ENCODE measurements around the gene GZMA.
"Not testable (repeated sequence)": the region's sequence is repeated elsewhere in the genome, so short reads cannot be mapped to it uniquely, and the experiment has no call there.

GZMA gene

GRCh38 chr5:55102348-55102747 lies at the start of gene GZMA:
Gene GZMA (plus strand): TSS chr5:55102646. CDS start chr5:55102683, 37 bp downstream.
- no peak for DNase-seq (ENCODE audit: low read depth)

DNA sequence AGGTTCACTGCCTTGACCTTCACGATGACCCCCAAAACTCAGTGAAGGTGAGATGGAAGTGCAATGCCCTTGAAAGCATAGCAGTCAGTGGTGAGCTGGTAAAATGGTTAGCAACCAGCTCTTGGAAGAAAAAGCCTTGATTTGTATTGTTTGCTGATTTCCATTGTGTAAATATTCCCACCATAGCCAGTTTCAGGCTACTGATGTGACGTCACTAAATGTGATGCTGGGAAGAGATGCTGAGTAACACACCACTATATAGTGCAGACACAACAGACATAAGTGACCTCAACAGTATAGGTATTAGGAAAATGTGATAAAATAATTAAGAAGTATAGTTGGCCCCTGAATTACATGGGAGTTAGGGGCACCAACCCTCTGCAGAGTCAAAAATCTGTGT lies 47.3 kb upstream of the GZMA start:
- no peak for DNase-seq (ENCODE audit: low read depth)

- no peak for DNase-seq (ENCODE audit: low read depth)
Measured at GRCh38 chr5:55062039-55062779, 40.2 kb upstream of the GZMA start.

DNA sequence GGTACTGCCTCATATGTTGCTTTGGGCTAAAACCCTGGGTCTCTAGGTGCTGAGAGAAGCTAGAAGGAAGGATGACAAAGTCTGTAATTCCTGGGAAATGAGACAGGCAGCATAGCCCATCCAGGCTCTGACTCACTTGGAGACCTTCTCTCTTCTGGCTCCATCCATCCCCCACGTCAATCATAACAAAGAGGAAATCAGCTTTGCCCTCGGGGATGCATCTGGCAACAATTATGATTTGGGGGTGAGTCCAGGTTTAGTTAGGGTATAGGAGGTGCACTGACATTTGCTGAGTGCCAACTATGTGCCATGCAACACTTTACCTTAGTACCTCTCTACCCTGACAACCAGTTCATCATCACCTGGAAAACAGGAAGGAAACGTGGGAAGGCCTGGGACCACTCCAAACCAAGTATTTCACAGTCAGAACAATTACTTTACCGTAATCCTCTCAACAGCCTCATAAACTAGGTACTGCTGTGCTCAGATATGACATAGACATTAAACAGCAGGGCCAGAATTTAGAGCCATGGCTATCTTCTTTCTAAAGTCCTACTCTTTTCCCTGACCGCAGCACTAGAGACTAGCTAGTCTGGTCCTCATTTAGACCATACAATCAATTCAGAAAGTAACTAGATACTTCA lies 39.1 kb upstream of the GZMA start:
- DNase-seq (ENCODE audit: low read depth), result peak; percentile 18

- peak; percentile 10 for DNase-seq (ENCODE audit: low read depth)
Measured at GRCh38 chr5:55063899-55064298, 38.5 kb upstream of the GZMA start.

GRCh38 chr5:55064523-55064922 lies 37.9 kb upstream of the GZMA start:
- no peak for DNase-seq (ENCODE audit: low read depth)

DNA sequence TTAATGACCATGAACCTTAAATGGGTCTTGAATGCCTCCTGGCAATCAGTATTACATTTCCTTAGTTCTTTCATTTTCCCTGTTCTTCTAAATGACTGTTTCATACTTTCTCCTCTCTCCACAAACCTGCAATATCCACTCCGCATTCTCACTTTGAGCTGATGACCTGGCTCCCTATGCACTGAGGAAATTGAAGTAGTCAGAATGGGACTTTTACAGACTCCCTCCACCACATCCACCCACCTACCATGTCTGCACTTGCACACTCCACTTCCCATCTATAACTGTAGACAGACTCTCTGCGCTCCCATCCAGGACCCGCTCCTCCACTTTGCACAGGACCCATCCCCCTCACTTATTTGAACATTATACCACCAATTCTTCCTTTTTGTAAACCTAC lies 36.2 kb upstream of the GZMA start:
- no peak for DNase-seq (ENCODE audit: low read depth)

DNA sequence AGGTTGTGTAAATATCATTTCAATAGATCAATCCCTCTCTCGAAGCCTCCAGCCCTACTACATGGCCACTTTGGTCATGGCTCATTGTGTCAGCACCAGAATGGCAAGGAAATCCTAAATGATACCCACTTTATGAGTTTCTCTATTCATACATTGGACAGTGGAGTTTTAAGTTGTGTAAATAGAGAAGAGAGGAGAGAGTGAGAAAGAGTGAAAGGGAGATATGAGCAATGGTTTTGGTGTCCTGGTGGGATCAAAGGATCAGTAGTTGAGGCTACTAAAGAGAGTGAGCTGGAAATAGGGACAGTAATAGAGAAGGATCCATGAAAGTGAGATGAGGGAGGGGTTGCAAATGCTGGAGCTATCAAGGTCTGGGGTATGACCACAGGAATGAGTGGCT lies 31.5 kb upstream of the GZMA start:
- no peak for DNase-seq (ENCODE audit: low read depth)

GRCh38 chr5:55071413-55071812 lies 31.0 kb upstream of the GZMA start:
- DNase-seq (ENCODE audit: low read depth), result no peak

GRCh38 chr5:55072666-55073065 lies 29.8 kb upstream of the GZMA start:
- no peak for DNase-seq (ENCODE audit: low read depth)

- no peak for DNase-seq (ENCODE audit: low read depth)
Measured at GRCh38 chr5:55073211-55073610, 29.2 kb upstream of the GZMA start.

DNA sequence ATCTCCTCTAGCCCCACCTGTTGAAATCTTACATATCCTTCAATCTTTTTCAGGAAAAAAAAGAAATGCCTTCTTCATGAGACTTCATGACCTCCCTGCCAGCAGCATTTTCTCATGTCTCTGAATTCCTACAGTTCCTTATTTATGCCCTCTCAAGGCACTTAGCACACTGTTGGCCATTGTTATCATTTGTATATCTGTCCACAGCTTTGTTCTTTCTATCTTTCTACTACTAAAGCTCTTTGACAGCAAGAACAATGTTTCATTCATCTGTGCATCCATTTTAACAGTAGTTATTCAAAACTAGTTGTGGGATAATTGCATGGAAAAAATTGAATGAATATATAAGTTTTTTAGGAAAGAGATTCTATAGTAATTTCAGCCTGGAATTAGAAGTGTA lies 20.9 kb upstream of the GZMA start:
- DNase-seq (ENCODE audit: low read depth), result no peak

- DNase-seq (ENCODE audit: low read depth), result not testable (repeated sequence)
Measured at GRCh38 chr5:55089301-55089700, 13.1 kb upstream of the GZMA start.

DNA sequence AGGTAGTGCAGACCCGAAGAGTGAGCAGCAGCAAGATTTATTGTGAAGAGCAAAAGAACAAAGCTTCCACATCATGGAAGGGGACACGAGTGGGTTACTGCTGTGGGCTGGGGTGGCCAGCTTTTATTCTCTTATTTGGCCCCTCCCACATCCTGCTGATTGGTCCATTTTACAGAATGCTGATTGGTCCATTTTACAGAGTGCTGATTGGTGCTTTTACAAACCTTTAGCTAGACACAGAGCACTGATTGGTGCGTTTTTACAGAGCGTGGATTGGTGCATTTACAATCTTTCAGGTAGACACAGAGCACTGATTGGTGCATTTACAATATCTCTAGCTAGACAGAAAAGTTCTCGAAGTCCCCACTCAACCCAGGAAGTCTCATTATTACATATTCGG lies 11.4 kb upstream of the GZMA start:
- not testable (repeated sequence) for DNase-seq (ENCODE audit: low read depth)

DNA sequence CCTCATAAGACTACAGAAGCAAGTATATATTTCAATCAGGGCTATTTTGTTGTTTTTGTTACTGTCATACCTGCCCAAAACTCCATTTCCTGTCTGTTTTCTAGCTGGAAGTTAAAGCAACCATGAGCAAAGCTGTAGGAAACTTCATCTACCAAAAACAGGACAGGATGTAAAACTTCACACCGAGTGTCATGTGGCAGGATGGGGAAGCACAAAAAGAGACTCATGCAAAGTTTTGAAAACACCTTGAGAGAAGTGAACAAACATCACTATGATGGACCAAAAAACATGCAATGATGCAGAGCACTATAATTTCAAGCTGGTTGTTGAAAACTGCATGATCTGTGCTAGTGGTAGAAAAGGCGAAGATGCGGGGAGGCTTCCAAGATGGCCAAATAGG lies 6.3 kb upstream of the GZMA start:
- no peak for DNase-seq (ENCODE audit: low read depth)

GRCh38 chr5:55096861-55097260 lies 5.6 kb upstream of the GZMA start:
- no peak for DNase-seq (ENCODE audit: low read depth)

- not testable (repeated sequence) for DNase-seq (ENCODE audit: low read depth)
Measured at GRCh38 chr5:55101148-55101547, 1.3 kb upstream of the GZMA start.

DNA sequence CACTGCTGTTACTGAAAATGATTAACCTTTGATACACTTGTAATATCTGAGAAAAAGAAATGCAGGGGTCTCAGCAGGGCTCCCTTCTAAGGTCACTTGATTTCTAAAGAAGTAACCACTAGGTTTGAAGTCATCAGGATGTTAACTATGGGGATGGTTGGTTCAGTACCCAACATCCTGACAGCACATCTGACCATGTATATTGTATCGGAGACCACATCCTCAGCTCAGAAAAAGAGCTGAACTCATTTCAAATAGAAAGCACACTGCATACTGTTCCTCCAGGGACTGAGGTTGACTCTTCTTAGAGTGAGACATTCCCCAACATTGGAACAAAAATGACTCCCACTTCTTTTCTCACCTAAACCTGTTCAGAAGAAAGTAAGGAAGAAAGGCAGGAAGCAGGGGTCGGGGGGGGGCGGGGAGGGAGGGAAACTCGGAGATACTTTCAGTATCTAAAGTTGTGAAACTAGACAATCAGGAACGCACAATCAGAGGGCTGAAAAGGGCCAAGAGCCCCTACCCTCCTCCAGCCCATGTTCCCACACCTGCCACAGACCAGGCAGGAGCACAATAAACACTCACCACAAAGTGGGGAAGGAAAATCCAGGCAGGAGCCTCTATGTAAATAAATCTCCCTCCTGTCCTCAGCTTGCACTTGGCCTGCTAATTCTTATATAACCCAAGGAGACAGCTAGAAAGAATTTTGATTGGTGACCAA lies 730 bp upstream of the GZMA start:
- DNase-seq (ENCODE audit: low read depth), result no peak

DNA sequence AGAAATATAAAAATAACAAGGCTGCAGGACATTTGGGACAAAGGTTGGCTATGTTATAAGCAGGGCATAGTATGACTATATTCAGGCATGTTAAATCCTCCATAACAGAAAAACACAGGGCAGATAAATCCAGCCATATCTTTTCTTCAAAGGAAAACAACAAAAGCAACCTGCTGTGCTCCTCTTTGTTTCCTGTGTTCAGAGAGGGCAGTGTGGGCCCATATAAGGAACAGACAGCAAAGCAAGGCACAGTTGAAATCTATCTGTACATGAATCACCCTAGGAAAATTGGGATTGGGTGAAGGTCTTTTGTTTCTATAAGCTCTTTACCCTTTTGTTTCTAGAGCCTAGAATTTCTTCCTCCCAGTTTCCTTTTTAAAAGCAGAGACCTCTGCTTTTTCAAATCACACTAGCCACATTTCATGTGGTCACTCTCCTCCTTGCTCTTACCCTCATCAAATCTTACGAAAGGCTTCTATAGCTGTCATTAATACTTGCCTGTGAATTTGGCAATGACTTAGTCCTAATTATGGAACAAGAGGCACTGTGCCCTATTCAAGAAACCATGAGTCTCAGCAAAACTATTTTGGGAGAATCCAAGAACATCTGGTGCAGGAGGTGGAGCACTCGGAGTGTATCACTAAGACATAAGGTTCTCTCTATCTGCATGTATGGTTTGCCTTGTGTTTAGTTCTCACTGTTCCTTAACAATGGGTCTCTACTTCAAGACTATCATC lies 1.8 kb downstream of the GZMA start:
- DNase-seq (ENCODE audit: low read depth), result peak; percentile 2

GRCh38 chr5:55104946-55105701 lies 2.7 kb downstream of the GZMA start:
- DNase-seq (ENCODE audit: low read depth), result no peak

DNA sequence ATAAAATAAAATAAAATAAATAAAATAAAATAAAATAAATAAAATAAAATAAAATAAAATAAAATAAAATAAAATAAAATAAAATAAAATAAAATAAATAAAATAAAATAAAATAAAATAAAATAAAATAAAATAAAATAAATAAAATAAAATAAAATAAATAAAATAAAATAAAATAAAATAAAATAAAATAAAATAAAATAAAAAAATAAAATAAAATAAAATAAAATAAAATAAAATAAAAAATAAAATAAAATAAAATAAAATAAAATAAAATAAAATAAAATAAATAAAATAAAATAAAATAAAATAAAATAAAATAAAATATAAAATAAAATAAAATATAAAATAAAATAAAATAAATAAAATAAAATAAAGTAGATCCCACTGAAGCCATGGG lies 3.5 kb downstream of the GZMA start:
- not testable (repeated sequence) for DNase-seq (ENCODE audit: low read depth)

DNA sequence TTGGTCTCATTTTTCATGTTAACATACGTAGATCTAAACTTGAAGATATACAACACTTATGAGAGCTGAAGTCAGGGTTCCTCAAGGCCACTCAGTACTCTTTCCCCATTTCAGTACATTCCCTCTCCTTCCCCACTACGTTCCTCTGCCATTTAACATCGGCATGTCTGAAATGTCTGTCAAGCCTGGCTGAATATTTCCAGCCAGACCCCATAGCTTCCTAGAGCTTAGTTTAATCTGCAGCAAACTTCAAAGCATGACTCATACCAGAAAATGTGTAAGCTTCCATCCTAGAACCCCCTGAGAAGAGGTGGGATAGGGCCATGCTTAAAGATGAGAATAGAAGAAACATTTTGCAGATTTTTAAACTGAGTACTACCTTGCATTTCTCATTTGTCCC lies 6.2 kb downstream of the GZMA start:
- DNase-seq (ENCODE audit: low read depth), result no peak
